OCI-LY3 (cell line): ENCODE results near the gene OPN5.

Experiments used
- CTCF ChIP-seq: fragments of 200-600, 300-600 bp; sonication (generic); IDR thresholded peaks from 2 replicates; pipeline ENCODE4 v1.5.1; 2014; ENCODE audit warnings: antibody characterized with exemption, low read length, low read depth
- EZH2phosphoT487 ChIP-seq: fragments of 200-600 bp; shearing (Covaris generic); IDR thresholded peaks from 2 replicates; pipeline ENCODE4 v1.6.1; 2018; ENCODE audit warnings: antibody characterized with exemption, mixed run types, low read depth

- no peak for TF ChIP-seq CTCF
- TF ChIP-seq EZH2phosphoT487, result no peak
Observed at GRCh38 chr6:47801984-47802383, 20.2 kb downstream of the OPN5 start.
